A549 (cell line): ENCODE measurements around the gene L3MBTL2. TPM values are rescaled to one million over a fixed set of nuclear protein-coding genes. Genes with fewer than 3 reads are reported as not detected.
A peak's percentile ranks its signal among the peaks of the same experiment; 100 is the strongest.
"Not testable (repeated sequence)": the region's sequence is repeated elsewhere in the genome, so short reads cannot be mapped to it uniquely, and the experiment has no call there.

Source experiments
- ATAC-seq, 2 experiments: fragments of 200-7000 bp in 1 of 2; fragments of >200 bp in 1 of 2; cut with Nextera tagmentation in 1 of 2; cut with Tn5 transposase in 1 of 2; 3 replicates each; pipeline versions ENCODE4 v1.8.0 to v1.9.1; 2018 to 2020; ENCODE audit warnings: mild to moderate bottlenecking in 1 of 2, moderate library complexity in 1 of 2
- CTCF ChIA-PET: fragments of 300-600 bp; sonication (Branson Sonifier 250); formaldehyde crosslinking; extraction: SDS; loops from one replicate; lab custom pipeline; 2021; ENCODE audit warnings: antibody characterized with exemption, inconsistent platforms; lab: Yijun Ruan, JAX
- POLR2A ChIA-PET: fragments of 350-600 bp; formaldehyde crosslinking; extraction: SDS; loops from one replicate; lab custom pipeline; 2021; ENCODE audit warnings: antibody characterized with exemption, inconsistent platforms; lab: Yijun Ruan, JAX
- DNase-seq, 2 experiments: peaks; one replicate each; pipeline versions ENCODE4 v3.0.0 to v3.0.0-alpha.2; 2011 to 2016; ENCODE audit warnings: low read depth in 1 of 2, low spot score in 1 of 2
- FAIRE-seq: peaks from 2 replicates; lab custom pipeline; 2011; peaks lifted over from hg19 to GRCh38; lab: Jason Lieb, UNC
- H3K27ac ChIP-seq, 2 experiments: fragments of >200 bp; sonication (Bioruptor Twin); formaldehyde crosslinking; 3 replicates each; pipeline ENCODE4 v1.5.1; 2016 to 2017
- H3K4me1 ChIP-seq: fragments of >200 bp; sonication (Bioruptor Twin); formaldehyde crosslinking; 3 replicates; pipeline ENCODE4 v1.6.1; 2016
- H3K4me2 ChIP-seq: fragments of >200 bp; sonication (Bioruptor Twin); formaldehyde crosslinking; 3 replicates; pipeline ENCODE4 v1.6.1; 2016
- H3K4me3 ChIP-seq: fragments of >200 bp; sonication (Bioruptor Twin); formaldehyde crosslinking; 3 replicates; pipeline ENCODE4 v1.5.1; 2016
- H3K9me3 ChIP-seq: fragments of >200 bp; sonication (Bioruptor Twin); formaldehyde crosslinking; 3 replicates; pipeline ENCODE4 v1.6.1; 2016
- CHD2 ChIP-seq: fragments of 150-350 bp; IDR thresholded peaks from 2 replicates; pipeline ENCODE4 v1.6.1; 2014; ENCODE audit warnings: low read length; ENCODE audit not compliant: partially characterized antibody
- EHMT2 ChIP-seq: fragments of 200-600 bp; sonication (generic); IDR thresholded peaks from 2 replicates; pipeline ENCODE4 v1.6.1; 2016; ENCODE audit warnings: antibody characterized with exemption, low read depth, mild to moderate bottlenecking, moderate library complexity
- EP300 ChIP-seq, 2 experiments: fragments of >200 bp; sonication (Bioruptor Twin); formaldehyde crosslinking; IDR thresholded peaks; 2 replicates in 1 of 2; 3 replicates in 1 of 2; pipeline ENCODE4 v1.6.1; 2016 to 2017
- FOSB ChIP-seq: fragments of 250-450 bp; sonication (Bioruptor Pico); IDR thresholded peaks from 2 replicates; pipeline ENCODE4 v1.5.0; 2020; ENCODE audit warnings: mild to moderate bottlenecking, moderate library complexity
- FOSL2 ChIP-seq, 2 experiments: fragments of 450-650 bp in 1 of 2; fragments of >200 bp in 1 of 2; sonication (Bioruptor Twin) in 1 of 2; formaldehyde crosslinking; IDR thresholded peaks; 2 replicates each; pipeline versions ENCODE4 v1.5.0 to v1.6.1; 2016 to 2020; ENCODE audit warnings: mild to moderate bottlenecking in 1 of 2, moderate library complexity in 1 of 2
- HDAC2 ChIP-seq: fragments of 200-600 bp; sonication (generic); IDR thresholded peaks from 2 replicates; pipeline ENCODE4 v1.6.1; 2016
- HES2 ChIP-seq: fragments of >200 bp; sonication (Bioruptor Twin); formaldehyde crosslinking; IDR thresholded peaks from 2 replicates; pipeline ENCODE4 v1.6.1; 2016
- HMGXB4 ChIP-seq: fragments of 250-450 bp; sonication (Bioruptor Pico); IDR thresholded peaks from 2 replicates; pipeline ENCODE4 v1.5.0; 2021; ENCODE audit warnings: mild to moderate bottlenecking, moderate library complexity, borderline replicate concordance
- HOXA7 ChIP-seq: fragments of 250-450 bp; sonication (Bioruptor Pico); IDR thresholded peaks from 2 replicates; pipeline ENCODE4 v1.5.0; 2020; ENCODE audit warnings: mild to moderate bottlenecking, moderate library complexity
- HOXB13 ChIP-seq: fragments of 250-450 bp; sonication (Bioruptor Pico); IDR thresholded peaks from 2 replicates; pipeline ENCODE4 v1.5.0; 2020; ENCODE audit warnings: low read depth, mild to moderate bottlenecking, moderate library complexity
- NFE2L2 ChIP-seq: fragments of 150-350 bp; conservative IDR thresholded peaks from 2 replicates; pipeline ENCODE4 v1.6.1; 2014; ENCODE audit warnings: low read length
- NR3C1 ChIP-seq: fragments of >200 bp; sonication (Bioruptor Twin); formaldehyde crosslinking; IDR thresholded peaks from 3 replicates; pipeline ENCODE4 v1.6.1; 2017
- PBX3 ChIP-seq: IDR thresholded peaks from 2 replicates; pipeline ENCODE4 v1.6.1; 2012
- POLR2AphosphoS2 ChIP-seq: conservative IDR thresholded peaks from 2 replicates; pipeline ENCODE4 v1.6.1; 2012; ENCODE audit warnings: low read length, improper control_type of control experiment, inconsistent platforms
- RARB ChIP-seq: fragments of 250-450 bp; sonication (Bioruptor Pico); IDR thresholded peaks from 2 replicates; pipeline ENCODE4 v1.8.0; 2021; ENCODE audit warnings: mild to moderate bottlenecking, moderate library complexity
- SMC3 ChIP-seq: fragments of >200 bp; sonication (Bioruptor Twin); formaldehyde crosslinking; IDR thresholded peaks from 3 replicates; pipeline ENCODE4 v1.6.1; 2018; ENCODE audit warnings: inconsistent platforms
- SREBF2 ChIP-seq: fragments of 450-650 bp; IDR thresholded peaks from 2 replicates; pipeline ENCODE4 v1.6.1; 2014; ENCODE audit warnings: mild to moderate bottlenecking, moderate library complexity
- TFCP2L1 ChIP-seq: fragments of 250-450 bp; sonication (Bioruptor Pico); IDR thresholded peaks from 2 replicates; pipeline ENCODE4 v1.5.0; 2021; ENCODE audit warnings: mild to moderate bottlenecking
- ZC3H11A ChIP-seq: fragments of 450-650 bp; IDR thresholded peaks from 2 replicates; pipeline ENCODE4 v1.6.1; 2014; ENCODE audit warnings: antibody characterized with exemption, mild to moderate bottlenecking
- WGBS: methylation state at CpG from one replicate; pipeline ENCODE4 v1.1.6; 2017; ENCODE audit errors: missing lambda C conversion rate; 5-methylcytosine and 5-hydroxymethylcytosine counted together
- polyA plus RNA-seq, 4 experiments: library from polyadenylated mRNA; depleted of rRNA in 3 of 4; stranded (reverse); fragments of >200 nt; fragmentation: RNase III in 1 of 4; extraction: RNeasy Plus Mini Kit Qiagen cat#74134 plus additional on column Dnase treatment in 1 of 4; gene quantifications; 2 replicates in 3 of 4; 3 replicates in 1 of 4; pipeline ENCODE4 v1.2.3, GENCODE V29; 2011 to 2017

Gene L3MBTL2
- polyA plus RNA-seq, 2 of the 4 experiments (the other 2 are of a cell fraction): 14.5 to 17.0 TPM

- Histone ChIP-seq H3K4me1 (peaks cover 21% of the 10 kb centered on the region), H3K4me3 (no peak overlapping the region), H3K9me3 (no peaks in the 10 kb centered on the region), H3K27ac (peak overlapping the region; percentile 34 to 82; a peak in 5 of 6 replicates)
- CTCF ChIA-PET: interaction anchor here (0.6 to 1.6 kb wide), 5 partner anchors 13 to 45 kb away, joined by 3 to 5 read pairs (median 3); partner anchors contain the start of gene ZC3H7B
- ATAC-seq: peak; percentile 79 to 80
- WGBS: 60% methylated on average over 12 of the region's 20 CpGs
- no peak for FAIRE-seq
- peak; percentile 59 to 66 for DNase-seq
- TF ChIP-seq SMC3 (no peak), FOSL2 (IDR thresholded peaks at IDR 0.05) (no peak), FOSL2 (CRISPR knock-in tag; IDR thresholded peaks at IDR 0.05) (peak; percentile 84)
- TF ChIP-seq, all 56 proteins: peak for 1
- peak overlapping the region; percentile 23 for H3K4me2 ChIP-seq
- POLR2A ChIA-PET: no interaction called here
Measured at GRCh38 chr22:41256254-41257253, 51.4 kb downstream of the L3MBTL2 start.

GRCh38 chr22:41257696-41258095 is 52.6 kb downstream of the L3MBTL2 start:
- no peak overlapping the region for H3K4me3 ChIP-seq
- FAIRE-seq (no peak), DNase-seq (no peak), ATAC-seq (no peak)
- H3K27ac ChIP-seq: no peak overlapping the region
- WGBS: 85% methylated on average over 7 of the region's 11 CpGs
- no peaks in the 10 kb centered on the region for H3K9me3 ChIP-seq
- ChIA-PET POLR2A (no interaction called here), CTCF (interaction anchor here (1.6 kb wide), 1 partner anchor 14 kb away, joined by 5 read pairs; no protein-coding TSS in a partner anchor)
- TF ChIP-seq POLR2AphosphoS2 (no peak), HOXA7 (CRISPR knock-in tag) (no peak), HDAC2 (no peak), CHD2 (no peak), HOXB13 (CRISPR knock-in tag) (no peak), EHMT2 (no peak), FOSB (CRISPR knock-in tag) (no peak), NFE2L2 (no peak), TFCP2L1 (no peak), NR3C1 (no peak), PBX3 (no peak), HMGXB4 (CRISPR knock-in tag) (no peak), EP300 (IDR thresholded peaks at IDR 0.05) (no peak), RARB (CRISPR knock-in tag) (no peak), SREBF2 (no peak), HES2 (no peak), ZC3H11A (no peak)
- H3K4me1 ChIP-seq: peaks cover 21% of the 10 kb centered on the region
- H3K4me2 ChIP-seq: no peak overlapping the region

- FAIRE-seq, H3K9me3 ChIP-seq, H3K4me2 ChIP-seq, ATAC-seq, DNase-seq, H3K27ac ChIP-seq, H3K4me3 ChIP-seq, POLR2A ChIA-PET: not testable (repeated sequence)
- peaks cover 21% of the 10 kb centered on the region for H3K4me1 ChIP-seq
- 98% methylated on average over 4 of the region's 4 CpGs for WGBS
- CTCF ChIA-PET: interaction anchor here (1.3 kb wide), 1 partner anchor 13 kb away, joined by 4 read pairs; no protein-coding TSS in a partner anchor
Measured at GRCh38 chr22:41259756-41260155, 54.6 kb downstream of the L3MBTL2 start.
